Measurements from ENCODE around the gene PTPRE.

DNA sequence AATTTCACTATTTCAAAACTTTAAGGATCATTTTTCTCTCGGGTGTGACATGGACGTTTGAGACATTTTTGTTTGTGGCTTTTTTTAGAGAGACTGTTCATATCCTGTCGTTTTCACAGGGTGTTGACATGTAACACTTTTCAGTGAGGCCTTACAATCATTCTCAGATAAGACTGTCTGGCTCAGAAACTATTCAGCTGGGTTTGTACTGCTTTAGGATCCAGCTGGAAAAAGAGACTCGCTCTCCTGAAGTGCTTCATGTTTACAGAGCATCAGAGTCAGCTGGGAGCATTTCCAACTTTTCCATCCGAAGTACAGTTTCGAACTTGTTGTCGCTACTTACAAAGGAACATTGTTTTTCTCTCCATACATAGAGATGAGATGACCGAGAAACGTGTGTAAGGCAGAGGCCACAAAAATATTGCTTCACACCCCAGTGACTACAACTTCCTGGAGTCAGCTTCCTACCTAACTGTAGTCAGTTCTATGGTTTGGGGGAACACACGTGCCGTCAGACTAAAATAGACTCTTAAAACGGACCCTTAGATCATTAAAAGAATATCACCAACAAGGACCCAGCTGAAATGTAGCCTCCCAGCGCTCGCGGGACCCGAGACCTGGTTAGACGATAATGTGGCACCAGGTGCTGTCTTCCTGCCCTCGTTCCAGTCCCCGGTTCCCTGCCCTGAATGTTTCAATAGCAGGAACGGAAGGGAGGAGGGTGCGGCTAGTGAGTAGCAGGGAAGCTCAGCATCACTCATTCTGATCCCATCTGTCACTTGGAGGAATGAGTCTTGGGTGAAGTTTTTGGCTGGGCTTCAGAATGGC is 141.3 kb downstream of the PTPRE start:
- TF ChIP-seq SMC3 (IDR thresholded peaks at IDR 0.05; ENCODE audit: low read depth, low read length) (no peak), FOS (IDR thresholded peaks at IDR 0.05; ENCODE audit: low read depth, low read length) (no peak), RCOR1 (IDR thresholded peaks at IDR 0.05; ENCODE audit: insufficient replicate concordance, low read length) (no peak), MAZ (IDR thresholded peaks at IDR 0.05; ENCODE audit: borderline replicate concordance, low read depth, low read length) (no peak), CEBPB (IDR thresholded peaks at IDR 0.05; ENCODE audit: low read depth, low read length) (peak; percentile 48), RAD21 (IDR thresholded peaks at IDR 0.05; ENCODE audit: low read length) (no peak), MAFK (IDR thresholded peaks at IDR 0.05; ENCODE audit: low read depth, low read length) (no peak), BHLHE40 (IDR thresholded peaks at IDR 0.05; ENCODE audit: low read depth, low read length) (peak; percentile 50), MXI1 (IDR thresholded peaks at IDR 0.05; ENCODE audit: borderline replicate concordance, low read depth, low read length) (no peak), ELK1 (IDR thresholded peaks at IDR 0.05; ENCODE audit: borderline replicate concordance, low read depth, low read length) (no peak)
- TF ChIP-seq, protein P1, sequence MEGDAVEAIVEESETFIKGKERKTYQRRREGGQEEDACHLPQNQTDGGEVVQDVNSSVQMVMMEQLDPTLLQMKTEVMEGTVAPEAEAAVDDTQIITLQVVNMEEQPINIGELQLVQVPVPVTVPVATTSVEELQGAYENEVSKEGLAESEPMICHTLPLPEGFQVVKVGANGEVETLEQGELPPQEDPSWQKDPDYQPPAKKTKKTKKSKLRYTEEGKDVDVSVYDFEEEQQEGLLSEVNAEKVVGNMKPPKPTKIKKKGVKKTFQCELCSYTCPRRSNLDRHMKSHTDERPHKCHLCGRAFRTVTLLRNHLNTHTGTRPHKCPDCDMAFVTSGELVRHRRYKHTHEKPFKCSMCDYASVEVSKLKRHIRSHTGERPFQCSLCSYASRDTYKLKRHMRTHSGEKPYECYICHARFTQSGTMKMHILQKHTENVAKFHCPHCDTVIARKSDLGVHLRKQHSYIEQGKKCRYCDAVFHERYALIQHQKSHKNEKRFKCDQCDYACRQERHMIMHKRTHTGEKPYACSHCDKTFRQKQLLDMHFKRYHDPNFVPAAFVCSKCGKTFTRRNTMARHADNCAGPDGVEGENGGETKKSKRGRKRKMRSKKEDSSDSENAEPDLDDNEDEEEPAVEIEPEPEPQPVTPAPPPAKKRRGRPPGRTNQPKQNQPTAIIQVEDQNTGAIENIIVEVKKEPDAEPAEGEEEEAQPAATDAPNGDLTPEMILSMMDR (conservative IDR thresholded peaks at IDR 0.05; ENCODE audit: low read depth, low read length): no peak
- TF ChIP-seq, protein P2, sequence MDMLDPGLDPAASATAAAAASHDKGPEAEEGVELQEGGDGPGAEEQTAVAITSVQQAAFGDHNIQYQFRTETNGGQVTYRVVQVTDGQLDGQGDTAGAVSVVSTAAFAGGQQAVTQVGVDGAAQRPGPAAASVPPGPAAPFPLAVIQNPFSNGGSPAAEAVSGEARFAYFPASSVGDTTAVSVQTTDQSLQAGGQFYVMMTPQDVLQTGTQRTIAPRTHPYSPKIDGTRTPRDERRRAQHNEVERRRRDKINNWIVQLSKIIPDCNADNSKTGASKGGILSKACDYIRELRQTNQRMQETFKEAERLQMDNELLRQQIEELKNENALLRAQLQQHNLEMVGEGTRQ (IDR thresholded peaks at IDR 0.05; ENCODE audit: low read depth, low read length): no peak
